GM06990 (cell line): Measurements from ENCODE around the gene CCDC28B.

Experiments
- DNase-seq: peaks from one replicate; pipeline ENCODE4 v3.0.0-alpha.2; 2011; ENCODE audit not compliant: insufficient read length; ENCODE audit errors: extremely low read depth
- H3K27me3 ChIP-seq: replicated peaks from 2 replicates; pipeline ENCODE4 v1.6.0; 2011; ENCODE audit warnings: low read length; ENCODE audit not compliant: control insufficient read depth, insufficient read depth
- H3K36me3 ChIP-seq: 2 replicates; pipeline ENCODE4 v1.5.1; 2011; ENCODE audit warnings: low read length; ENCODE audit not compliant: control insufficient read depth, insufficient read depth
- H3K4me3 ChIP-seq: replicated peaks from 2 replicates; pipeline ENCODE4 v1.5.1; 2011; ENCODE audit warnings: low read depth, mild to moderate bottlenecking, control low read depth, low read length
- CTCF ChIP-seq: IDR thresholded peaks from 2 replicates; pipeline ENCODE4 v1.5.1; 2011; ENCODE audit warnings: low read length, control low read depth, mild to moderate bottlenecking, inconsistent platforms; ENCODE audit not compliant: insufficient read depth, poor library complexity, severe bottlenecking

Gene CCDC28B

GRCh38 chr1:32247983-32248889 is 47.8 kb downstream of the CCDC28B start:
- DNase-seq, result peak; percentile 88
- H3K27me3 ChIP-seq, result no peaks in the 10 kb centered on the region
- H3K36me3 ChIP-seq, result no peaks in the 10 kb centered on the region
- peak; percentile 98 for TF ChIP-seq CTCF
- no peak overlapping the region; the same call in 1 of the 2 replicates for H3K4me3 ChIP-seq

GRCh38 chr1:32249831-32250525 is 49.6 kb downstream of the CCDC28B start:
- Histone ChIP-seq H3K27me3 (no peaks in the 10 kb centered on the region), H3K36me3 (no peaks in the 10 kb centered on the region), H3K4me3 (no peak overlapping the region; the same call in 1 of the 2 replicates)
- TF ChIP-seq CTCF, result no peak
- DNase-seq, result peak; percentile 88

GRCh38 chr1:32250893-32251716 is 50.7 kb downstream of the CCDC28B start, which contains the start of gene LCK:
Gene LCK, plus strand, starts transcription at chr1:32251265. Its CDS starts 23,065 bp downstream, at chr1:32274330.
- no peak for TF ChIP-seq CTCF
- H3K4me3 ChIP-seq, result peak within 1 kb of the TSS; percentile 60
- peak; percentile 86 for DNase-seq
- no peaks in the 10 kb centered on the region for H3K27me3 ChIP-seq
- no peaks in the 10 kb centered on the region for H3K36me3 ChIP-seq
